Measurements from ENCODE around the gene CACNA1C. TPM values are rescaled to one million over a fixed set of nuclear protein-coding genes. Genes with fewer than 3 reads are reported as not detected.

CACNA1C gene
- total and polyA plus RNA-seq, 5 donors from 2014 or later: 0.02 to 0.14 (median 0.10) TPM

- Histone ChIP-seq H3K27me3 (ENCODE audit: control insufficient read depth, insufficient read depth, low read length) (no peaks in the 10 kb centered on the region), H3K4me3 (ENCODE audit: low read depth, low read length) (no peak overlapping the region), H3K36me3 (ENCODE audit: control insufficient read depth, insufficient read depth, low read length) (no peaks in the 10 kb centered on the region), H3K27ac (ENCODE audit: insufficient read depth, low read length, poor library complexity, severe bottlenecking) (no peak overlapping the region), H3K9me3 (ENCODE audit: control insufficient read depth in 2 of 2, low read length in 2 of 2) (no peaks in the 10 kb centered on the region), H3K4me1 (ENCODE audit: control insufficient read depth, insufficient read depth, low read length, poor library complexity, severe bottlenecking) (no peaks in the 10 kb centered on the region)
- Mint-ChIP-seq H3K4me1 (no peaks in the 10 kb centered on the region), H3K27ac (no peak overlapping the region), H3K36me3 (no peaks in the 10 kb centered on the region), H3K4me3 (no peak overlapping the region), H3K27me3 (peaks cover 16% of the 10 kb centered on the region), H3K9me3 (no peaks in the 10 kb centered on the region)
- DNase-seq (no peak), ATAC-seq (ENCODE audit: low read depth in 2 of 2) (no peak)
Observed at GRCh38 chr12:2618291-2618995, 565.7 kb downstream of the CACNA1C start.

GRCh38 chr12:2619136-2619535 lies 566.3 kb downstream of the CACNA1C start:
- Histone ChIP-seq H3K4me3 (ENCODE audit: low read depth, low read length) (no peak overlapping the region), H3K36me3 (ENCODE audit: control insufficient read depth, insufficient read depth, low read length) (no peaks in the 10 kb centered on the region), H3K27me3 (ENCODE audit: control insufficient read depth, insufficient read depth, low read length) (no peaks in the 10 kb centered on the region), H3K27ac (ENCODE audit: insufficient read depth, low read length, poor library complexity, severe bottlenecking) (no peak overlapping the region), H3K9me3 (ENCODE audit: control insufficient read depth in 2 of 2, low read length in 2 of 2) (no peaks in the 10 kb centered on the region), H3K4me1 (ENCODE audit: control insufficient read depth, insufficient read depth, low read length, poor library complexity, severe bottlenecking) (no peaks in the 10 kb centered on the region)
- Mint-ChIP-seq H3K4me3 (no peak overlapping the region), H3K4me1 (no peaks in the 10 kb centered on the region), H3K27me3 (peaks cover 16% of the 10 kb centered on the region), H3K9me3 (no peaks in the 10 kb centered on the region), H3K36me3 (no peaks in the 10 kb centered on the region), H3K27ac (no peak overlapping the region)
- no peak for ATAC-seq (ENCODE audit: low read depth in 2 of 2)
- DNase-seq: no peak

GRCh38 chr12:2622460-2622859 lies 569.7 kb downstream of the CACNA1C start:
- H3K4me3 Mint-ChIP-seq: no peak overlapping the region
- no peaks in the 10 kb centered on the region for H3K36me3 Mint-ChIP-seq
- peaks cover 8% of the 10 kb centered on the region for H3K27me3 Mint-ChIP-seq
- Histone ChIP-seq H3K9me3 (ENCODE audit: control insufficient read depth in 2 of 2, low read length in 2 of 2) (no peaks in the 10 kb centered on the region), H3K4me1 (ENCODE audit: control insufficient read depth, insufficient read depth, low read length, poor library complexity, severe bottlenecking) (no peaks in the 10 kb centered on the region), H3K27ac (ENCODE audit: insufficient read depth, low read length, poor library complexity, severe bottlenecking) (no peak overlapping the region), H3K4me3 (ENCODE audit: low read depth, low read length) (no peak overlapping the region), H3K27me3 (ENCODE audit: control insufficient read depth, insufficient read depth, low read length) (no peaks in the 10 kb centered on the region), H3K36me3 (ENCODE audit: control insufficient read depth, insufficient read depth, low read length) (no peaks in the 10 kb centered on the region)
- no peaks in the 10 kb centered on the region for H3K9me3 Mint-ChIP-seq
- H3K27ac Mint-ChIP-seq: no peak overlapping the region
- no peaks in the 10 kb centered on the region for H3K4me1 Mint-ChIP-seq
- DNase-seq: no peak
- no peak for ATAC-seq (ENCODE audit: low read depth in 2 of 2)

GRCh38 chr12:2623472-2623871 lies 570.7 kb downstream of the CACNA1C start:
- H3K9me3 ChIP-seq (ENCODE audit: control insufficient read depth in 2 of 2, low read length in 2 of 2): no peaks in the 10 kb centered on the region
- no peak overlapping the region for H3K4me3 ChIP-seq (ENCODE audit: low read depth, low read length)
- Mint-ChIP-seq H3K4me1 (peaks cover 0 to 5% (median 0%) of the 10 kb centered on the region in 4 donors), H3K27me3 (peaks cover 12% of the 10 kb centered on the region), H3K4me3 (no peak overlapping the region), H3K9me3 (no peaks in the 10 kb centered on the region), H3K36me3 (no peaks in the 10 kb centered on the region), H3K27ac (no peak overlapping the region)
- no peaks in the 10 kb centered on the region for H3K4me1 ChIP-seq (ENCODE audit: control insufficient read depth, insufficient read depth, low read length, poor library complexity, severe bottlenecking)
- H3K36me3 ChIP-seq (ENCODE audit: control insufficient read depth, insufficient read depth, low read length): no peaks in the 10 kb centered on the region
- DNase-seq (no peak), ATAC-seq (ENCODE audit: low read depth in 2 of 2) (no peak)
- no peaks in the 10 kb centered on the region for H3K27me3 ChIP-seq (ENCODE audit: control insufficient read depth, insufficient read depth, low read length)
- H3K27ac ChIP-seq (ENCODE audit: insufficient read depth, low read length, poor library complexity, severe bottlenecking): no peak overlapping the region

- no peak for ATAC-seq (ENCODE audit: low read depth in 2 of 2)
- Histone ChIP-seq H3K27ac (ENCODE audit: insufficient read depth, low read length, poor library complexity, severe bottlenecking) (no peak overlapping the region), H3K9me3 (ENCODE audit: control insufficient read depth in 2 of 2, low read length in 2 of 2) (no peaks in the 10 kb centered on the region), H3K27me3 (ENCODE audit: control insufficient read depth, insufficient read depth, low read length) (no peaks in the 10 kb centered on the region), H3K4me1 (ENCODE audit: control insufficient read depth, insufficient read depth, low read length, poor library complexity, severe bottlenecking) (no peaks in the 10 kb centered on the region), H3K4me3 (ENCODE audit: low read depth, low read length) (no peak overlapping the region), H3K36me3 (ENCODE audit: control insufficient read depth, insufficient read depth, low read length) (no peaks in the 10 kb centered on the region)
- Mint-ChIP-seq H3K4me1 (peaks cover 0 to 5% (median 0%) of the 10 kb centered on the region in 4 donors), H3K27me3 (peaks cover 6% of the 10 kb centered on the region), H3K4me3 (no peak overlapping the region), H3K36me3 (no peaks in the 10 kb centered on the region), H3K27ac (no peak overlapping the region), H3K9me3 (no peaks in the 10 kb centered on the region)
- DNase-seq: no peak
Observed at GRCh38 chr12:2624543-2625288, 571.9 kb downstream of the CACNA1C start.

GRCh38 chr12:2625289-2625612 lies 572.5 kb downstream of the CACNA1C start:
- H3K36me3 Mint-ChIP-seq: no peaks in the 10 kb centered on the region
- peaks cover 0 to 5% (median 0%) of the 10 kb centered on the region in 4 donors for H3K4me1 Mint-ChIP-seq
- ATAC-seq (ENCODE audit: low read depth in 2 of 2): no peak
- Histone ChIP-seq H3K4me3 (ENCODE audit: low read depth, low read length) (no peak overlapping the region), H3K36me3 (ENCODE audit: control insufficient read depth, insufficient read depth, low read length) (no peaks in the 10 kb centered on the region), H3K27me3 (ENCODE audit: control insufficient read depth, insufficient read depth, low read length) (no peaks in the 10 kb centered on the region), H3K27ac (ENCODE audit: insufficient read depth, low read length, poor library complexity, severe bottlenecking) (no peak overlapping the region), H3K9me3 (ENCODE audit: control insufficient read depth in 2 of 2, low read length in 2 of 2) (no peaks in the 10 kb centered on the region), H3K4me1 (ENCODE audit: control insufficient read depth, insufficient read depth, low read length, poor library complexity, severe bottlenecking) (no peaks in the 10 kb centered on the region)
- no peak overlapping the region for H3K27ac Mint-ChIP-seq
- no peak overlapping the region for H3K4me3 Mint-ChIP-seq
- H3K9me3 Mint-ChIP-seq: no peaks in the 10 kb centered on the region
- DNase-seq: no peak
- peaks cover 6% of the 10 kb centered on the region for H3K27me3 Mint-ChIP-seq

GRCh38 chr12:2627076-2627834 lies 574.5 kb downstream of the CACNA1C start:
- Mint-ChIP-seq H3K4me3 (no peak overlapping the region), H3K4me1 (peaks cover 0 to 5% (median 0%) of the 10 kb centered on the region in 4 donors), H3K36me3 (no peaks in the 10 kb centered on the region), H3K27me3 (peaks cover 10% of the 10 kb centered on the region), H3K27ac (peak overlapping the region in 1 of 3 donors; percentile 69), H3K9me3 (peaks cover 0 to 1% (median 0%) of the 10 kb centered on the region in 7 donors)
- H3K27me3 ChIP-seq (ENCODE audit: control insufficient read depth, insufficient read depth, low read length): no peaks in the 10 kb centered on the region
- ATAC-seq (ENCODE audit: low read depth in 2 of 2) (no peak), DNase-seq (no peak)
- no peak overlapping the region for H3K4me3 ChIP-seq (ENCODE audit: low read depth, low read length)
- H3K36me3 ChIP-seq (ENCODE audit: control insufficient read depth, insufficient read depth, low read length): no peaks in the 10 kb centered on the region
- no peaks in the 10 kb centered on the region for H3K4me1 ChIP-seq (ENCODE audit: control insufficient read depth, insufficient read depth, low read length, poor library complexity, severe bottlenecking)
- H3K27ac ChIP-seq (ENCODE audit: insufficient read depth, low read length, poor library complexity, severe bottlenecking): no peak overlapping the region
- H3K9me3 ChIP-seq (ENCODE audit: control insufficient read depth in 2 of 2, low read length in 2 of 2): no peaks in the 10 kb centered on the region
